Left renal pelvis (tissue), 4 donors: ENCODE measurements around the gene USP17L28. TPM values are rescaled to one million over a fixed set of nuclear protein-coding genes. Genes with fewer than 3 reads are reported as not detected.
"Not testable (repeated sequence)": the region's sequence is repeated elsewhere in the genome, so short reads cannot be mapped to it uniquely, and the experiment has no call there.

Experiments used
- DNase-seq, 4 donors: peaks; one replicate each; pipeline ENCODE4 v3.0.0-alpha.2; 2013; ENCODE audit warnings: low read depth in 4 of 4, low spot score in 3 of 4
- polyA plus RNA-seq, 4 donors: library from polyadenylated mRNA; unstranded; fragments of 120-200 nt; gene quantifications; one replicate each; pipeline ENCODE4 v1.2.1, GENCODE V29; 2013; ENCODE audit not compliant: insufficient read length in 4 of 4

The USP17L28 gene
- polyA plus RNA-seq = not detected

DNA sequence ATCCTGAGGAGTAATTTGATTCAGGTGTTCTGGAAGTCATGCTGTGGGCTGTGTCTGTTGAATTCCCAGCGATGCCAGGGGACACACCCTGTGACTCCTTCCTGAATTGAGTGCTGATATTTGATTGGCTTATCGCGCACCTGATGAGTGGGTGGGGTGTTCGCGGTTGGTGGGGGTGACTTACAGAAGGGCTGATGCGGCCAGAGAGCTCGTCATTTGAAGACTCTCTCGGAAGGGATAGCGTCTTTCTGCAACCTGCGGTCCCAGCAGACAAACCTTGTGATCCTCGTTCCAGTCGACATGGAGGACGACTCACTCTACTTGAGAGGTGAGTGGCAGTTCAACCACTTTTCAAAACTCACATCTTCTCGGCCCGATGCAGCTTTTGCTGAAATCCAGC lies at the start of gene USP17L28:
Gene USP17L28 (plus strand): TSS at position 301 of the 400 bp plus-strand sequence. CDS start 0 bp downstream, at position 301.
- not testable (repeated sequence) for DNase-seq

GRCh38 chr4:9324191-9324590 lies 24.5 kb upstream of the USP17L28 start:
- DNase-seq = not testable (repeated sequence)

DNA sequence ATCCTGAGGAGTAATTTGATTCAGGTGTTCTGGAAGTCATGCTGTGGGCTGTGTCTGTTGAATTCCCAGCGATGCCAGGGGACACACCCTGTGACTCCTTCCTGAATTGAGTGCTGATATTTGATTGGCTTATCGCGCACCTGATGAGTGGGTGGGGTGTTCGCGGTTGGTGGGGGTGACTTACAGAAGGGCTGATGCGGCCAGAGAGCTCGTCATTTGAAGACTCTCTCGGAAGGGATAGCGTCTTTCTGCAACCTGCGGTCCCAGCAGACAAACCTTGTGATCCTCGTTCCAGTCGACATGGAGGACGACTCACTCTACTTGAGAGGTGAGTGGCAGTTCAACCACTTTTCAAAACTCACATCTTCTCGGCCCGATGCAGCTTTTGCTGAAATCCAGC lies 23.8 kb upstream of the USP17L28 start, which contains the start of gene USP17L24:
Gene USP17L24 (plus strand): TSS at position 301 of the 400 bp plus-strand sequence. CDS start 0 bp downstream, at position 301.
- DNase-seq = not testable (repeated sequence)

DNA sequence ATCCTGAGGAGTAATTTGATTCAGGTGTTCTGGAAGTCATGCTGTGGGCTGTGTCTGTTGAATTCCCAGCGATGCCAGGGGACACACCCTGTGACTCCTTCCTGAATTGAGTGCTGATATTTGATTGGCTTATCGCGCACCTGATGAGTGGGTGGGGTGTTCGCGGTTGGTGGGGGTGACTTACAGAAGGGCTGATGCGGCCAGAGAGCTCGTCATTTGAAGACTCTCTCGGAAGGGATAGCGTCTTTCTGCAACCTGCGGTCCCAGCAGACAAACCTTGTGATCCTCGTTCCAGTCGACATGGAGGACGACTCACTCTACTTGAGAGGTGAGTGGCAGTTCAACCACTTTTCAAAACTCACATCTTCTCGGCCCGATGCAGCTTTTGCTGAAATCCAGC lies 19.1 kb upstream of the USP17L28 start, which contains the start of gene USP17L25:
Gene USP17L25 (plus strand): TSS at position 301 of the 400 bp plus-strand sequence. CDS start 0 bp downstream, at position 301.
- DNase-seq = not testable (repeated sequence)

- not testable (repeated sequence) for DNase-seq
These were observed 14.3 kb upstream of the USP17L28 start, which contains the start of gene USP17L26 for GRCh38 chr4:9334358-9334757. Gene USP17L26 (plus strand): TSS chr4:9334658. CDS start chr4:9334658, 0 bp downstream.

- DNase-seq = not testable (repeated sequence)
These were observed 9.6 kb upstream of the USP17L28 start, which contains the start of gene USP17L5 for GRCh38 chr4:9339103-9339502. Gene USP17L5 (plus strand): TSS chr4:9339403. CDS start chr4:9339403, 0 bp downstream.

DNA sequence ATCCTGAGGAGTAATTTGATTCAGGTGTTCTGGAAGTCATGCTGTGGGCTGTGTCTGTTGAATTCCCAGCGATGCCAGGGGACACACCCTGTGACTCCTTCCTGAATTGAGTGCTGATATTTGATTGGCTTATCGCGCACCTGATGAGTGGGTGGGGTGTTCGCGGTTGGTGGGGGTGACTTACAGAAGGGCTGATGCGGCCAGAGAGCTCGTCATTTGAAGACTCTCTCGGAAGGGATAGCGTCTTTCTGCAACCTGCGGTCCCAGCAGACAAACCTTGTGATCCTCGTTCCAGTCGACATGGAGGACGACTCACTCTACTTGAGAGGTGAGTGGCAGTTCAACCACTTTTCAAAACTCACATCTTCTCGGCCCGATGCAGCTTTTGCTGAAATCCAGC lies 4.8 kb upstream of the USP17L28 start, which contains the start of gene USP17L27:
Gene USP17L27 (plus strand): TSS at position 301 of the 400 bp plus-strand sequence. CDS start 0 bp downstream, at position 301.
- not testable (repeated sequence) for DNase-seq

DNA sequence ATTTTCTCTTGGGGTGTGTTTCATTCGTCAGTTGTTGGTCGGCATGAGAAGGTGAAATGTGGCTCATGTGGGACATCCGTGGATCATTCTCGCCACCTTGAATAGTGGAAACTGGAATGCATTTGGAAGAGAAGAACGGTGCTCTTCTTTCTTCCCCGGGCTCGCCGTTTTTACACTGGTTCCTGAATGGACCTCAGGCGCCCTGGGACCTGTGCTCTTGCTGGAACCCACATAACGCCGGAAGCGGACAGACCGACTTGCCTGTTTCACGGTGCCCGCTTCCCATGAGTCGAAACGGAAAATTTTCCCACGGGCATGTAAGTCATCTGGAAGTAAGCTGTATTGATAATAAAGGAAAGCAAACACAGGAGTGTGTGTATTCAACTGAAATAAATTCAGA lies 2.2 kb downstream of the USP17L28 start:
- DNase-seq = not testable (repeated sequence)

DNA sequence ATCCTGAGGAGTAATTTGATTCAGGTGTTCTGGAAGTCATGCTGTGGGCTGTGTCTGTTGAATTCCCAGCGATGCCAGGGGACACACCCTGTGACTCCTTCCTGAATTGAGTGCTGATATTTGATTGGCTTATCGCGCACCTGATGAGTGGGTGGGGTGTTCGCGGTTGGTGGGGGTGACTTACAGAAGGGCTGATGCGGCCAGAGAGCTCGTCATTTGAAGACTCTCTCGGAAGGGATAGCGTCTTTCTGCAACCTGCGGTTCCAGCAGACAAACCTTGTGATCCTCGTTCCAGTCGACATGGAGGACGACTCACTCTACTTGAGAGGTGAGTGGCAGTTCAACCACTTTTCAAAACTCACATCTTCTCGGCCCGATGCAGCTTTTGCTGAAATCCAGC lies 4.6 kb downstream of the USP17L28 start, which contains the start of gene USP17L29:
Gene USP17L29 (plus strand): TSS at position 301 of the 400 bp plus-strand sequence. CDS start 0 bp downstream, at position 301.
- DNase-seq = not testable (repeated sequence)

GRCh38 chr4:9362829-9363228 lies 14.1 kb downstream of the USP17L28 start, which contains the start of gene USP17L30:
Gene USP17L30 (plus strand): TSS chr4:9363129. CDS start chr4:9363129, 0 bp downstream.
- not testable (repeated sequence) for DNase-seq

- not testable (repeated sequence) for DNase-seq
These were observed 31.2 kb downstream of the USP17L28 start for GRCh38 chr4:9379881-9380280.

GRCh38 chr4:9381012-9381534 lies 32.4 kb downstream of the USP17L28 start:
- not testable (repeated sequence) for DNase-seq

DNA sequence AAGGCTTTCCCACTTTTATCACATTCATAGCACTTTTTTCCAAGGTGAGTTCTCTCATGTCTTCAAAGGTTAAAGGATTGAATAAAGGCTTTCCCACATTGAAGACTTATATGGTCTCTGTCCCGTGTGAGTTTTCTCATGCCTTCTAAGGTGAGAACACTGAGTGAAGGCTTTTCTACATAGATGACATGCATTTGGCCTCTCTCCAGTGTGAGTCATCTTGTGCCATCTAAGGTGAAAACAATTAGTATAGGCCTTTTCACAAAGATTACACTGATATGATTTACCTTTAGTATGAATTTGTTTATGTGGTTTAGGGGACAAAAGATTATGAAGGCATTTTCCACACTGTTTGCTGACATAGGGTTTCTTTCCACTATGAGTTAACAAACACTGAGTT lies 35.4 kb downstream of the USP17L28 start:
- DNase-seq = no peak

- DNase-seq = not testable (repeated sequence)
These were observed 40.3 kb downstream of the USP17L28 start for GRCh38 chr4:9389001-9389400.

Other genes starting within 250 kb of the USP17L28 start
- under 1 TPM in 1 of 4 donors, not detected in 3; 0.06 TPM for gene FAM90A26, start 178.5 kb upstream of the USP17L28 start, polyA plus RNA-seq
- not detected for gene USP17L10, start 138.2 kb upstream of the USP17L28 start, polyA plus RNA-seq
- not detected for gene USP17L11, start 133.5 kb upstream of the USP17L28 start, polyA plus RNA-seq
- not detected for gene USP17L12, start 128.7 kb upstream of the USP17L28 start, polyA plus RNA-seq
- gene USP17L13, start 124.0 kb upstream of the USP17L28 start, polyA plus RNA-seq = not detected
- not detected for gene USP17L15, start 114.5 kb upstream of the USP17L28 start, polyA plus RNA-seq
- not detected for gene USP17L17, start 105.0 kb upstream of the USP17L28 start, polyA plus RNA-seq
- not detected for gene USP17L18, start 100.3 kb upstream of the USP17L28 start, polyA plus RNA-seq
- gene USP17L19, start 95.5 kb upstream of the USP17L28 start, polyA plus RNA-seq = not detected
- gene USP17L20, start 90.8 kb upstream of the USP17L28 start, polyA plus RNA-seq = not detected
- not detected for gene USP17L21, start 86.0 kb upstream of the USP17L28 start, polyA plus RNA-seq
- gene USP17L22, start 81.3 kb upstream of the USP17L28 start, polyA plus RNA-seq = not detected
- gene USP17L24, start 23.7 kb upstream of the USP17L28 start, polyA plus RNA-seq = not detected
- not detected for gene USP17L25, start 19.0 kb upstream of the USP17L28 start, polyA plus RNA-seq
- gene USP17L26, start 14.2 kb upstream of the USP17L28 start, polyA plus RNA-seq = not detected
- gene USP17L5, start 9.5 kb upstream of the USP17L28 start, polyA plus RNA-seq = not detected
- not detected for gene USP17L27, start 4.7 kb upstream of the USP17L28 start, polyA plus RNA-seq
- not detected for gene USP17L29, start 4.7 kb downstream of the USP17L28 start, polyA plus RNA-seq
- not detected for gene USP17L30, start 14.2 kb downstream of the USP17L28 start, polyA plus RNA-seq
- gene DEFB131A, start 95.5 kb downstream of the USP17L28 start, polyA plus RNA-seq = not detected